Hematopoietic multipotent progenitor cell treated with erythropoietin and hydrocortisone succinate and interleukin-3 and kit ligand, for 6 days (in vitro differentiated cells): Measurements from ENCODE around the gene FGFR4.

Source experiments
- DNase-seq: peaks from one replicate; pipeline ENCODE4 v3.0.0-alpha.2; 2015

The FGFR4 gene

GRCh38 chr5:177085985-177086653 lies 596 bp upstream of the FGFR4 start:
- DNase-seq: no peak

- no peak for DNase-seq
Observed at GRCh38 chr5:177087398-177088005, 787 bp downstream of the FGFR4 start.

GRCh38 chr5:177089127-177089526 lies 2.4 kb downstream of the FGFR4 start:
- DNase-seq: no peak

GRCh38 chr5:177089825-177090641 lies 3.3 kb downstream of the FGFR4 start:
- no peak for DNase-seq

GRCh38 chr5:177090813-177091212 lies 4.1 kb downstream of the FGFR4 start:
- no peak for DNase-seq

- DNase-seq: no peak
Observed at GRCh38 chr5:177091232-177091631, 4.5 kb downstream of the FGFR4 start.

GRCh38 chr5:177092178-177093081 lies 5.7 kb downstream of the FGFR4 start:
- no peak for DNase-seq

GRCh38 chr5:177093082-177093712 lies 6.5 kb downstream of the FGFR4 start:
- DNase-seq: no peak

- DNase-seq: no peak
Observed at GRCh38 chr5:177093803-177094202, 7.1 kb downstream of the FGFR4 start.

GRCh38 chr5:177094224-177095087 lies 7.7 kb downstream of the FGFR4 start:
- no peak for DNase-seq

- no peak for DNase-seq
Observed at GRCh38 chr5:177095088-177095669, 8.5 kb downstream of the FGFR4 start.

GRCh38 chr5:177096162-177097015 lies 9.7 kb downstream of the FGFR4 start:
- DNase-seq: no peak

GRCh38 chr5:177097016-177097985 lies 10.6 kb downstream of the FGFR4 start:
- no peak for DNase-seq

GRCh38 chr5:177098120-177098469 lies 11.4 kb downstream of the FGFR4 start:
- DNase-seq: no peak

GRCh38 chr5:177098470-177099141 lies 11.9 kb downstream of the FGFR4 start:
- DNase-seq: no peak

- DNase-seq: no peak
Observed at GRCh38 chr5:177099422-177100093, 12.8 kb downstream of the FGFR4 start.

- DNase-seq: no peak
Observed at GRCh38 chr5:177100714-177101121, 14.0 kb downstream of the FGFR4 start.
